HTERT RPE-1 (cell line): Measurements from ENCODE around the gene TBC1D22A.

Source experiments
- in situ Hi-C: fragments of 300-500 bp; cut with MboI; formaldehyde crosslinking; loops from 4 replicates; pipeline ENCODE4 v1.14.3; 2020; ENCODE audit warnings: low sequenced_read_pairs

TBC1D22A gene

DNA sequence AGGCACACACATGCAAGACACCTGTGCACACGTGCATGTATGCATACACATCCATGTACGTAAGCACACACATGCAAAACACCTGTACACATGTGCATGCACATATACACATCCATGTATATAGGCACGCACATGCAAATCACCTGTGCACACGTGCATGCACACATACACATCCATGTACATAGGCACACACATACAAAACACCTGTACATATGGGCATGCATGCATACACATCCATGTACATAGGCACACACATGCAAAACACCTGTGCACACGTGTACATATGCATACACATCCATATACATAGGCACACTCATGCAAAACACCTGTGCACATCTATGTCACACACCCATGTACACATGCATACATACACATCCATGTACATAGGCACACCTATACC lies 458.3 kb downstream of the TBC1D22A start:
- in situ Hi-C loops: no loop called here

DNA sequence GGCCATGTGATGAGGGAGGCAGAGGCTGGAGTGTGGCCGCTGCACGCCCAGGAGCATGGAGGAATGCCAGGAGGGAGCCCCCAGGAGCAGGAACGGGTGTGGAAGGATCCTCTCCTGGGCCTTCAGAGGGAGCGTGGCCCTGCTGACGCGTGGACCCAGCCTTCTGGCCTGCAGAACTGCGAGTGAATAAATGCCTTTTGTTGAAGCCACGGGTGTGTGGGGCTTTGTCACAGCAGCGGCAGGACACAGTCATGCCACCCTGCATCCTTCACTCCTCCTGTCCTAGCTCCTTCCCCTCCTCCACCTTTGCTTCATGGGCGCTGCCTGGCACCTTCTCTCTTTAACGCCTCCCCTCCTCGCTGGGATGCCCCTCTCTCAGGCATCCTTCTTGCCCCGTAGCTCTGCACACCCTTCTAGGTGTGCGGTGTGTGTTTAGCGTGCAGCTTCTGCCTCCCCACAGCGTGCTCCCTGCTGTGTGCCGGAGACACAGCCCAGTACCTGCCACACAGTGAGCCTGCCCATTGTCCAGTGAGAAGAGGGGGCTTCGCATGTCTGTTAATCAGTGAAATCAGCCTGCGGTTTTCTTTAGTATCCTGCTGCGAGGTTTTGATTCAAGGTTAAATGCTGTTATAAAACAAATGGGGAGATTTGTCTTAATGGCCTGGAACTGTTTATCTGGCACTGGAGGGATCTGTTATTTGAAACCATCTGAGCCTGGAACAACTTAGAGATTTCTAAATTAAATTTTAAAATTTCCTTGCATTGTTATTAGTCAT lies 459.6 kb downstream of the TBC1D22A start:
- in situ Hi-C loops: no loop called here
